Tibial nerve (tissue), 4 donors: ENCODE data around the gene ERVK3-1. TPM values are rescaled to one million over a fixed set of nuclear protein-coding genes. Genes with fewer than 3 reads are reported as not detected.

Source experiments
- DNase-seq, 2 donors: peaks; one replicate each; pipeline ENCODE4 v3.0.0-alpha.2; 2019; ENCODE audit warnings: low spot score in 2 of 2
- H3K27ac ChIP-seq, 4 donors: fragments of 200-600 bp; sonication (generic) in 3 of 4; one replicate each; pipeline ENCODE4 v1.5.1; 2017 to 2019; ENCODE audit warnings: mild to moderate bottlenecking in 1 of 4
- H3K27me3 ChIP-seq, 2 donors: fragments of 200-600 bp; sonication (generic) in 1 of 2; one replicate each; pipeline versions ENCODE4 v1.5.1 to v1.6.0; 2017 to 2019
- H3K36me3 ChIP-seq, 3 donors: fragments of 200-600 bp; sonication (generic); one replicate each; pipeline ENCODE4 v1.5.1; 2018 to 2019
- H3K4me1 ChIP-seq, 4 donors: fragments of 200-600 bp; sonication (generic) in 3 of 4; one replicate each; pipeline ENCODE4 v1.5.1; 2017 to 2019
- H3K4me3 ChIP-seq, 4 donors: fragments of 200-600 bp; sonication (generic) in 3 of 4; one replicate each; pipeline ENCODE4 v1.5.1; 2017 to 2019; ENCODE audit warnings: mild to moderate bottlenecking in 1 of 4, moderate library complexity in 1 of 4
- H3K9me3 ChIP-seq, 4 donors: fragments of 200-600 bp; sonication (generic) in 3 of 4; one replicate each; pipeline ENCODE4 v1.5.1; 2017 to 2019
- EP300 ChIP-seq, 2 donors: sonication (generic); formaldehyde crosslinking; IDR thresholded peaks; one replicate each; pipeline ENCODE4 v1.6.1; 2017; ENCODE audit warnings: antibody characterized with exemption in 2 of 2, mild to moderate bottlenecking in 1 of 2
- POLR2A ChIP-seq, 2 donors: fragments of 450-650 bp; IDR thresholded peaks; one replicate each; pipeline ENCODE4 v1.6.1; 2017; ENCODE audit warnings: antibody characterized with exemption in 2 of 2, mild to moderate bottlenecking in 2 of 2, moderate library complexity in 2 of 2
- WGBS, 2 donors: methylation state at CpG; one replicate each; pipeline ENCODE4 v1.1.5; 2018; 5-methylcytosine and 5-hydroxymethylcytosine counted together
- total RNA-seq, 4 donors: library from RNA; depleted of rRNA; stranded (reverse); fragments of >200 nt; gene quantifications; one replicate each; pipeline ENCODE4 v1.1.0, GENCODE V29; 2016
- TF ChIP-seq, protein P1 (sequence below), 5 experiments: fragments of 200-600 bp in 3 of 5; fragments of 450-650 bp in 2 of 5; sonication (generic) in 3 of 5; IDR thresholded peaks; one replicate each; pipeline ENCODE4 v1.5.1; 2016 to 2019; ENCODE audit warnings: antibody characterized with exemption in 5 of 5, mild to moderate bottlenecking in 3 of 5, moderate library complexity in 2 of 5

ERVK3-1 gene
- total RNA-seq, 4 donors from 2014 or later = 30.0 to 59.2 (median 45.9) TPM

GRCh38 chr19:58330458-58330857 lies 25.3 kb downstream of the ERVK3-1 start:
- peaks cover 0 to 12% (median 0%) of the 10 kb centered on the region in 3 donors for H3K36me3 ChIP-seq
- no peak for DNase-seq
- H3K27me3 ChIP-seq = no peaks in the 10 kb centered on the region
- H3K9me3 ChIP-seq = no peaks in the 10 kb centered on the region
- H3K4me1 ChIP-seq = peaks cover 0 to 28% (median 12%) of the 10 kb centered on the region in 4 donors
- H3K27ac ChIP-seq = peak overlapping the region in 1 of 4 donors; percentile 28
- no peak for TF ChIP-seq POLR2A (IDR thresholded peaks at IDR 0.05)
- TF ChIP-seq EP300 (IDR thresholded peaks at IDR 0.05) = no peak
- TF ChIP-seq, protein P1, sequence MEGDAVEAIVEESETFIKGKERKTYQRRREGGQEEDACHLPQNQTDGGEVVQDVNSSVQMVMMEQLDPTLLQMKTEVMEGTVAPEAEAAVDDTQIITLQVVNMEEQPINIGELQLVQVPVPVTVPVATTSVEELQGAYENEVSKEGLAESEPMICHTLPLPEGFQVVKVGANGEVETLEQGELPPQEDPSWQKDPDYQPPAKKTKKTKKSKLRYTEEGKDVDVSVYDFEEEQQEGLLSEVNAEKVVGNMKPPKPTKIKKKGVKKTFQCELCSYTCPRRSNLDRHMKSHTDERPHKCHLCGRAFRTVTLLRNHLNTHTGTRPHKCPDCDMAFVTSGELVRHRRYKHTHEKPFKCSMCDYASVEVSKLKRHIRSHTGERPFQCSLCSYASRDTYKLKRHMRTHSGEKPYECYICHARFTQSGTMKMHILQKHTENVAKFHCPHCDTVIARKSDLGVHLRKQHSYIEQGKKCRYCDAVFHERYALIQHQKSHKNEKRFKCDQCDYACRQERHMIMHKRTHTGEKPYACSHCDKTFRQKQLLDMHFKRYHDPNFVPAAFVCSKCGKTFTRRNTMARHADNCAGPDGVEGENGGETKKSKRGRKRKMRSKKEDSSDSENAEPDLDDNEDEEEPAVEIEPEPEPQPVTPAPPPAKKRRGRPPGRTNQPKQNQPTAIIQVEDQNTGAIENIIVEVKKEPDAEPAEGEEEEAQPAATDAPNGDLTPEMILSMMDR (IDR thresholded peaks at IDR 0.05) = no peak
- H3K4me3 ChIP-seq = no peak overlapping the region
- WGBS, 2 donors = 57 to 63% methylated on average over 4 of the region's 4 CpGs

- peaks cover 0 to 14% (median 6%) of the 10 kb centered on the region in 4 donors for H3K4me1 ChIP-seq
These were observed 27.5 kb downstream of the ERVK3-1 start for GRCh38 chr19:58332697-58333096.

DNA sequence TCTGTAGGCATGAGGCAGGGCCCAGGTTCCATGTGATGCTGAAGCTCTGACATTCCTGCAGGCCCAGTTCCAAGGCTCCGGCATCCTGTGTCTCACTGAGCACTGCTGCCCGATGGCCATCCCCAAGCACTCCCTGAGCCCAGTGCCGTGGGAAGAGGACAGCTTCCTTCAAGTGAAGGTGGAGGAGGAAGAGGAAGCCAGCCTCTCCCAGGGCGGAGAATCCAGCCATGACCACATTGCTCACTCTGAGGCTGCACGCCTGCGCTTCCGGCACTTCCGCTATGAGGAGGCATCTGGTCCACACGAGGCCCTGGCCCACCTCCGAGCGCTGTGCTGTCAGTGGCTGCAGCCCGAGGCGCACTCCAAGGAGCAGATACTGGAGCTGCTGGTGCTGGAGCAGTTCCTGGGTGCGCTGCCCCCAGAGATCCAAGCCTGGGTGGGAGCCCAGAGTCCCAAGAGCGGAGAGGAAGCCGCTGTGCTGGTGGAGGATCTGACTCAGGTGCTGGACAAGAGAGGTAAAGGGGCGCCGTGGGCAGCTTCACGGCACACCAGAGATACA lies 29.6 kb downstream of the ERVK3-1 start:
- Histone ChIP-seq H3K4me1 (no peaks in the 10 kb centered on the region), H3K9me3 (peaks cover 0 to 22% (median 0%) of the 10 kb centered on the region in 4 donors), H3K36me3 (peaks cover 0 to 52% (median 0%) of the 10 kb centered on the region in 3 donors), H3K4me3 (no peak overlapping the region), H3K27ac (no peak overlapping the region), H3K27me3 (no peaks in the 10 kb centered on the region)
- 93% methylated on average over 15 to 19 of the region's 19 CpGs for WGBS, 2 donors
- DNase-seq = no peak
- TF ChIP-seq, protein P1 (IDR thresholded peaks at IDR 0.05) = no peak
- TF ChIP-seq POLR2A (IDR thresholded peaks at IDR 0.05) = no peak
- TF ChIP-seq EP300 (IDR thresholded peaks at IDR 0.05) = no peak

More at GRCh38 chr19:58332697-58333096, 27.5 kb downstream of the ERVK3-1 start:
- Histone ChIP-seq H3K36me3 (peaks cover 0 to 31% (median 0%) of the 10 kb centered on the region in 3 donors), H3K4me3 (no peak overlapping the region), H3K9me3 (peaks cover 0 to under 1% (median 0%) of the 10 kb centered on the region in 4 donors), H3K27ac (no peak overlapping the region), H3K27me3 (no peaks in the 10 kb centered on the region)
- DNase-seq = no peak
- 69 to 84% methylated on average over 1 of the region's 1 CpG for WGBS, 2 donors
- TF ChIP-seq, protein P1 (IDR thresholded peaks at IDR 0.05) = no peak
- TF ChIP-seq EP300 (IDR thresholded peaks at IDR 0.05) (no peak), POLR2A (IDR thresholded peaks at IDR 0.05) (no peak)

GRCh38 chr19:58335630-58336029 lies 30.5 kb downstream of the ERVK3-1 start:
- Histone ChIP-seq H3K9me3 (peaks cover 0 to 27% (median 0%) of the 10 kb centered on the region in 4 donors), H3K4me3 (no peak overlapping the region), H3K4me1 (no peaks in the 10 kb centered on the region), H3K27me3 (no peaks in the 10 kb centered on the region), H3K27ac (no peak overlapping the region), H3K36me3 (peaks cover 0 to 58% (median 0%) of the 10 kb centered on the region in 3 donors)
- 71 to 86% methylated on average over 3 of the region's 3 CpGs for WGBS, 2 donors
- no peak for DNase-seq
- TF ChIP-seq EP300 (IDR thresholded peaks at IDR 0.05) (no peak), POLR2A (IDR thresholded peaks at IDR 0.05) (no peak)
- TF ChIP-seq, protein P1 (IDR thresholded peaks at IDR 0.05) = no peak

DNA sequence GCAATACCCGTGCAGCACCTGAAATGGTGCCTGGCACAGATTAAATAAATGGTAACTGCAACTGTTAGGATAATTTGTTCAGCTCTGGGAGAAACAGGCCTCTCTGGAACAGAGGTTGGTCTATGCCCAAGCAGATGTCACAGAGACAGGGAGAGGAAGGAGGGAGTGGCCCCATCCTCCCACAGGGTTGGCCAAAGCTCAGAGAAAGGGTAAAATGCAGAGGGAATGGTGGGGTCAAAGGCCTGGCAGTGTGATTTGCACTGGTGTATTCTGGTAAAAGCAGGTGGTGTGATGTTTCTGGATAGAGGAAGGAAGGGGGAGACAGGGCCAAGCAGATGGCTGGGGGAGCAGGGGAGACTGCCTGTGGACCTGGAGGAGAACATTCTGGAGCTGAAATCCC lies 31.0 kb downstream of the ERVK3-1 start:
- Histone ChIP-seq H3K4me1 (no peaks in the 10 kb centered on the region), H3K4me3 (no peak overlapping the region), H3K27ac (no peak overlapping the region), H3K36me3 (peaks cover 0 to 64% (median 0%) of the 10 kb centered on the region in 3 donors), H3K27me3 (no peaks in the 10 kb centered on the region), H3K9me3 (peaks cover 0 to 27% (median 0%) of the 10 kb centered on the region in 4 donors)
- no peak for DNase-seq
- 95 to 100% methylated on average over 1 of the region's 1 CpG for WGBS, 2 donors
- TF ChIP-seq, protein P1 (IDR thresholded peaks at IDR 0.05) = no peak
- TF ChIP-seq EP300 (IDR thresholded peaks at IDR 0.05) (no peak), POLR2A (IDR thresholded peaks at IDR 0.05) (no peak)
